Neural cell (in vitro differentiated cells): ENCODE results near the gene VPREB3. TPM values are rescaled to one million over a fixed set of nuclear protein-coding genes. Genes with fewer than 3 reads are reported as not detected.

ENCODE experiments used
- H2AFZ ChIP-seq: fragments of 200-600, 300-800 bp; sonication (generic), shearing (Covaris generic); 2 replicates; pipeline ENCODE4 v1.6.0; 2014; ENCODE audit warnings: low read depth, mild to moderate bottlenecking, antibody characterized with exemption, low read length, moderate library complexity
- H3F3A ChIP-seq: fragments of 200-600 bp; shearing (Covaris generic); 2 replicates; pipeline ENCODE4 v1.6.1; 2016; ENCODE audit warnings: mild to moderate bottlenecking, moderate library complexity, mixed read lengths, antibody characterized with exemption, low read length; ENCODE audit not compliant: insufficient read depth, poor library complexity, severe bottlenecking
- H3K27ac ChIP-seq: fragments of 200-600, 300-800 bp; sonication (generic), shearing (Covaris generic); 2 replicates; pipeline ENCODE4 v1.5.1; 2014; ENCODE audit warnings: mild to moderate bottlenecking, low read length, moderate library complexity
- H3K27me3 ChIP-seq: fragments of 300-800, 200-600 bp; sonication (generic), shearing (Covaris generic); 2 replicates; pipeline ENCODE4 v1.6.0; 2014; ENCODE audit warnings: mild to moderate bottlenecking, low read depth, low read length, moderate library complexity; ENCODE audit not compliant: insufficient read depth
- H3K36me3 ChIP-seq: fragments of 300-800, 200-600 bp; sonication (generic), shearing (Covaris generic); 2 replicates; pipeline ENCODE4 v1.5.1; 2014; ENCODE audit warnings: mild to moderate bottlenecking, antibody characterized with exemption, low read length, moderate library complexity; ENCODE audit not compliant: insufficient read depth
- H3K4me2 ChIP-seq: fragments of 300-800, 200-600 bp; sonication (generic), shearing (Covaris generic); 2 replicates; pipeline ENCODE4 v1.6.0; 2014; ENCODE audit warnings: mild to moderate bottlenecking, low read length
- H3K4me3 ChIP-seq: fragments of 300-800, 200-600 bp; sonication (generic), shearing (Covaris generic); 2 replicates; pipeline ENCODE4 v1.5.1; 2014; ENCODE audit warnings: mild to moderate bottlenecking, low read length, moderate library complexity
- H3K79me2 ChIP-seq: fragments of 200-600 bp; shearing (Covaris generic); replicated peaks from 2 replicates; pipeline ENCODE4 v1.6.0; 2014; ENCODE audit warnings: mild to moderate bottlenecking, low read length, moderate library complexity; ENCODE audit not compliant: insufficient read depth
- H3K9ac ChIP-seq: fragments of 300-800, 200-600 bp; sonication (generic), shearing (Covaris generic); 2 replicates; pipeline ENCODE4 v1.6.1; 2016; ENCODE audit warnings: mild to moderate bottlenecking, low read length, mixed read lengths
- H3K9me2 ChIP-seq: fragments of 200-600 bp; shearing (Covaris generic); 2 replicates; pipeline ENCODE4 v1.6.1; 2016; ENCODE audit warnings: mild to moderate bottlenecking, low read length, mixed read lengths; ENCODE audit not compliant: insufficient read depth
- H3K9me3 ChIP-seq: fragments of 200-600, 300-800 bp; sonication (generic), shearing (Covaris generic); 2 replicates; pipeline ENCODE4 v1.6.1; 2016; ENCODE audit warnings: mild to moderate bottlenecking, mixed run types, low read length, moderate library complexity, mixed read lengths
- H4K20me1 ChIP-seq: fragments of 200-600 bp; shearing (Covaris generic); 2 replicates; pipeline ENCODE4 v1.6.1; 2016; ENCODE audit warnings: mild to moderate bottlenecking, mixed run types; ENCODE audit not compliant: insufficient read depth
- CTCF ChIP-seq: fragments of 450-650 bp; IDR thresholded peaks from 2 replicates; pipeline ENCODE4 v1.5.1; 2014; ENCODE audit warnings: antibody characterized with exemption, mild to moderate bottlenecking, moderate library complexity; ENCODE audit not compliant: poor library complexity, severe bottlenecking
- EP300 ChIP-seq: fragments of 450-650 bp; conservative IDR thresholded peaks from 2 replicates; pipeline ENCODE4 v1.6.1; 2014; ENCODE audit warnings: antibody characterized with exemption, mild to moderate bottlenecking, moderate library complexity; ENCODE audit not compliant: poor library complexity, severe bottlenecking
- EZH2 ChIP-seq: fragments of 200-600, 300-800 bp; shearing (Covaris generic), sonication (generic); IDR thresholded peaks from 2 replicates; pipeline ENCODE4 v1.6.1; 2014; ENCODE audit warnings: antibody characterized with exemption, low read length, borderline replicate concordance, mild to moderate bottlenecking; ENCODE audit not compliant: insufficient read depth, poor library complexity, severe bottlenecking
- MXI1 ChIP-seq: fragments of 450-650 bp; conservative IDR thresholded peaks from 2 replicates; pipeline ENCODE4 v1.6.1; 2014; ENCODE audit warnings: antibody characterized with exemption, mild to moderate bottlenecking; ENCODE audit not compliant: poor library complexity, severe bottlenecking
- POLR2AphosphoS5 ChIP-seq: IDR thresholded peaks from 2 replicates; pipeline ENCODE4 v1.6.1; 2012
- RAD21 ChIP-seq: fragments of 450-650 bp; conservative IDR thresholded peaks from 2 replicates; pipeline ENCODE4 v1.6.1; 2014; ENCODE audit warnings: antibody characterized with exemption, mild to moderate bottlenecking, moderate library complexity
- REST ChIP-seq: IDR thresholded peaks from 2 replicates; pipeline ENCODE4 v1.6.1; 2012; ENCODE audit warnings: borderline replicate concordance
- SMC3 ChIP-seq: fragments of 450-650 bp; conservative IDR thresholded peaks from 2 replicates; pipeline ENCODE4 v1.6.1; 2014; ENCODE audit warnings: antibody characterized with exemption, mild to moderate bottlenecking, moderate library complexity; ENCODE audit not compliant: poor library complexity
- TAF1 ChIP-seq: IDR thresholded peaks from 2 replicates; pipeline ENCODE4 v1.6.1; 2012; ENCODE audit warnings: low read depth
- polyA plus RNA-seq: library from polyadenylated mRNA; depleted of rRNA; stranded (reverse); fragments of >200 nt; gene quantifications from 2 replicates; pipeline ENCODE4 v1.2.3, GENCODE V29; 2014

The VPREB3 gene
- polyA plus RNA-seq, 1 donor from 2014 or later = not detected

- Histone ChIP-seq H3K79me2 (peaks cover 4% of the 10 kb centered on the region), H3K27me3 (no peaks in the 10 kb centered on the region), H3K9ac (no peak overlapping the region), H3K9me3 (no peaks in the 10 kb centered on the region), H4K20me1 (no peaks in the 10 kb centered on the region), H3K27ac (no peak overlapping the region), H3K4me3 (no peak overlapping the region), H3K9me2 (no peaks in the 10 kb centered on the region), H2AFZ (no peak overlapping the region), H3K4me2 (no peak overlapping the region), H3F3A (no peaks in the 10 kb centered on the region), H3K36me3 (no peaks in the 10 kb centered on the region)
- TF ChIP-seq RAD21 = no peak
- no peak for TF ChIP-seq MXI1
- no peak for TF ChIP-seq EZH2
- TF ChIP-seq CTCF = no peak
- TF ChIP-seq SMC3 = no peak
- no peak for TF ChIP-seq REST
- TF ChIP-seq TAF1 = no peak
- TF ChIP-seq POLR2AphosphoS5 = no peak
- TF ChIP-seq EP300 = no peak
Measured at GRCh38 chr22:23782703-23783102, 28.5 kb upstream of the VPREB3 start.

- Histone ChIP-seq H4K20me1 (no peaks in the 10 kb centered on the region), H3K27me3 (no peaks in the 10 kb centered on the region), H2AFZ (no peak overlapping the region), H3K9ac (no peak overlapping the region), H3K4me2 (no peak overlapping the region), H3K27ac (no peak overlapping the region), H3K9me2 (no peaks in the 10 kb centered on the region), H3K4me3 (no peak overlapping the region), H3F3A (no peaks in the 10 kb centered on the region), H3K36me3 (no peaks in the 10 kb centered on the region), H3K79me2 (no peaks in the 10 kb centered on the region), H3K9me3 (no peaks in the 10 kb centered on the region)
- no peak for TF ChIP-seq MXI1
- no peak for TF ChIP-seq TAF1
- TF ChIP-seq EP300 = no peak
- no peak for TF ChIP-seq REST
- TF ChIP-seq CTCF = no peak
- no peak for TF ChIP-seq RAD21
- no peak for TF ChIP-seq POLR2AphosphoS5
- no peak for TF ChIP-seq SMC3
Measured at GRCh38 chr22:23782252-23782651, 28.0 kb upstream of the VPREB3 start.
